Right kidney (tissue), 1 donor: ENCODE results near the gene L1CAM.

Experiments
- DNase-seq: peaks from one replicate; pipeline ENCODE4 v3.0.0-alpha.2; 2016

The L1CAM gene

DNA sequence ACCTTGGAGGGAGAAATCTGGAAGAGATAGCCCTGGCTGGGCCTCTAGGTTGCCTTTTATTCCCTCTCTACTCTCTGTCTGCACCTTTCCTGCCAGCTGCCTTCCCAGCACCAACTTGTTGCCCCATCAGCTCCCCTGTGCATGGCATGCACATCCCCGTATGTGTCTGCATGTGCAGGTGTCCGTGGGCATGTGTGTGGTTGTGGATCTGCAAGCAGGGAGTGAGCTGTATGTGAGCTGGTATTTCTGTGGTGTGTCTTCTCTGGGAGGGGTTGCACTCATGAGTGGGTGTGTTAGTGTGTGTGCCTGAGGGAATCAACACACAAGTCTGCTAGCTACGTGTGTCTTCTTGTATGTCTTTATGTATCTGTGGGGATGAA lies 9.9 kb downstream of the L1CAM start:
- no peak for DNase-seq

GRCh38 chrX:153875391-153876111 lies 10.4 kb downstream of the L1CAM start:
- DNase-seq: peak; percentile 69

GRCh38 chrX:153874366-153875125 lies 11.4 kb downstream of the L1CAM start:
- no peak for DNase-seq

DNA sequence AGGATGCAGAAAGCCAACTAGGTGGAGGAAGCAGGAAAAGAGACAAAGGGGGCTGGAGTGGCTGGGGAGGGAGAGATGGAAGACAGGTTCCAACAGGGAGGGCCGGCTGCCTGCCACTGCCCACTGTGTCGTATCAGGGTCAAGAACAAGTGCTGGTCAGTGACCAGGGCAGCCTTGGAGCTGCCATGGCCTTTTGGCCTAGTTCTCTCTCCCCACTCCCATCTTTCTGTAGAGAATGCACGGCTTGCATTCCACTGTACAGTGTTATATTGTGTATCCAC lies 11.9 kb downstream of the L1CAM start:
- DNase-seq: no peak

GRCh38 chrX:153873282-153874084 lies 12.5 kb downstream of the L1CAM start:
- no peak for DNase-seq

DNA sequence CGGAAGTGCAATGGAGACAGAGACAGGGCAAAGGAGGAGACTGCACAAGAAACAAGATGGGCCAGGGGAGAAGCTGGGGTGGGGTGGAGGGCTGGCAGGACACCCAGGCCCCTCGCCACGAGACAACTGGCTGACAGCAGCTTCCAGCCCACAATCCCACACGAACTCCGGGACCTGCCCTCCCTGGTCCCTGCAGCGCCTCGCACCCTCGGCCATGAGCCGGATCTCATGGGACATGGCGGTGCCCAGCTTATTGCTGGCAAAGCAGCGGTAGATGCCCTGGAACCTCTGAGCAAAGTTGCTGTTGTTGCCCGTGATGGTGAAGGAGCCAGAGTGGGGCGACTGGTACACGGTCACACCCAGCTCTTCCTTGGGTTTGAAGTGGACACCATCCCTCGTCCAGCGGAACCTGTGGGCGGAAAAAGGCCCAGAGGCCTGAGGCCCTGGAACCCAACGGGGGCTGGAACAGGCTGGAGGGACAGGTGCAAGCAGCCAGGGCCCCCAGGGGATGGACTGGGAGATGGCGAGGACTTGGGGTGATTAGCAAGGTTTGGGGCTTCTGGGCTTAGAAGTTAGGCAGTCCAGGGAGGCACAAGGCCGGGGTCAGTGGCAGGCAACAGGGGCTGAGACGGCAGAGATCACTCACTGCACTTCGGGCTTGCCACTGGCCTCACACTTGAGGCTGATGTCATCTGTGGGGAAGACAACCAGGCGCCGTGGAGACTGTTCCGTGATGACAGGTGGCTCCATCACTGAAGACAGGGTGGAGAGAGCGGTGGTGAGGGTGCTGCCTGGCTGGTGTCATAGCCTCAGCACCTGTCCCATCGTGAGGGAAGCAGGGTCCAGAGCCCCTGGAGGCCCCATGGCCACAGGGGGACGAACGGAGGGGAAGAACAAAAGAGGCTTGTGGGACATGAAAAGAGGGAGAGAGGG lies 13.8 kb downstream of the L1CAM start:
- DNase-seq: no peak

DNA sequence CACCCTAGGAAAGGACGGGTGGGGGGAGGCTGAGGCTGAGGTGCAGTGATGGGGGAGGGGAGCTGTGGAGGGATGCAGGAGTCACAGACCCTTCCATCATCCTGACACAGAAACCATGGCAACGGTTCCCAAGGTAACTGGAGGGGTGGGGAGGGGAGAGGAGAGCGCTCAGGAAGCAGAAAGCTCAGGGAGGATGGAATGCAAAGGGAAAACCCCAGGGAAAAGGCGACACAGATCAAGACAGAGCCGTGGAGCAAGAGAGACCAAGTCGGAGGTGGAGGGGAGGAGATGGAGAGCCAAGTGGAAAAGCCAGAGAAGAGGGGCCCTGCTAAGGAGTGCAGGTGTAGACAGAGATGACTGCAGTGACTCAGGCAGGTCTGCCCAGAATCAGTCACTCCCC lies 14.5 kb downstream of the L1CAM start:
- DNase-seq: no peak

DNA sequence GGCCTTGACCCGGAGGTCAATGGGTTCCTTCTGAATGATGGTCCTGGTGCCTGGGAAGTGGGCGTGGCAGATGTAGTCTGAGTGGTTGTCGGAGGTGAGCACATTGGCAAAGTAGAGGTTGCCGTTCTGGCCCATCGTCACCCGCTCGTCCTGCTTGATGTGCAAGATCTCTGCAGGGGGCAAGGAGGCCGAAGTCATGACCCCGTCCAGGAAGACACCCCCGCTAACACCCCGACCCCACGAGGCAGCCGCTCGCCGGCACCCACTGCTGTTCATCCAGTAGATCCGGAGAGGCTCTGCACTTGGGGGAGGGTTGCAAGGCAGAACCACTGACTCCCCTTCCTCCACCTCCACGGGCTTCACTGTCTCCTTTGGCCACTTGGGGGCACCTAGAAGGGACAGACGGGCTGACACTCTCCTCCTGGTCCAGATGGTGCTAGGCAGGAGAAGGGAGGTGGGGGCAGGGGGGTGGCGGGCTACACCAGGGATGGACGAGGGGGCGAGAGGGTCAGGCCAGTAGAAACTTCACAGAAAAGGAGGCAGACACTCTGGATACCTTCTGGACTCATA lies 15.1 kb downstream of the L1CAM start:
- no peak for DNase-seq

DNA sequence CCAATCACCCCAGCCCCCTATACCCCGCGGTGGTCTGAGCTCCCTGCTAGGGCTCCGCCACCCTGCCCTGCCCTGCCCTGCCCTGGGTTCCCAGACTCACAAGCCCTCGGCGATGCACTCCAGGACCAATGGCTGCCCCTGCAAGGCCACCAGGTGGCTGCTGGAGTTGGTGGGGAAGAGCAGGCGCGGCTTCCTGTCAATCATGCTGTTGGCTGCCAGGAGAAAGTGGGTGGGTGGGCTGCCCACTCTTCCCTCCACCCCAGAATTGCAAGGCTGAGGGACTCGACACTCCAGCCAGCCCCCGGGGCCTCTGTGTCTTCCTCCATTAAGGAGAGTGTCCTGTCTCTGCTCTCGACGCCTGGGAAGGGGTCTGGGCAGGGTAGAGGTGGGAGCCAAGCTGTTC lies 15.7 kb downstream of the L1CAM start:
- no peak for DNase-seq

- DNase-seq: no peak
These were observed 16.3 kb downstream of the L1CAM start for GRCh38 chrX:153869473-153870287.

- no peak for DNase-seq
These were observed 17.1 kb downstream of the L1CAM start for GRCh38 chrX:153868576-153869472.

DNA sequence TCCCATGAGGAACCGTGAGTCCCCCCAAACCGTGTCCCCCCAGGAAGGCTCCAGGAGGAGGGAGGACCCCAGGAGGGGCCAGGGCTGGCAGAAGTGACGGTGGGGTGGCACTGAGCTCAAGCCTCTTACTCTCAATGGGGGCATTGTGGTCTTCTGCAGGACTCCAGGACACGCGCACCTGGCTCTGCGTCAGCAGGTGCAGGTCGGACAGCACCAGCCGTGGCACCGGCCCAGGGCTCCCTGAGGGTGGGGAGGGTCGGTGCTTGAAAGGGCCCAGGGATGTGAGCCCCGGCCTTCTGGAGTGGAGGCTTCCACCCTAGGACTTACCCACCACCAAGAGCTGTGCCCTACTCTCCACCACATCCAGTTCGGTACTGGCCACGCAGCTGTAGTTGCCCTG lies 18.3 kb downstream of the L1CAM start:
- no peak for DNase-seq

GRCh38 chrX:153867139-153867538 lies 18.8 kb downstream of the L1CAM start:
- no peak for DNase-seq

DNA sequence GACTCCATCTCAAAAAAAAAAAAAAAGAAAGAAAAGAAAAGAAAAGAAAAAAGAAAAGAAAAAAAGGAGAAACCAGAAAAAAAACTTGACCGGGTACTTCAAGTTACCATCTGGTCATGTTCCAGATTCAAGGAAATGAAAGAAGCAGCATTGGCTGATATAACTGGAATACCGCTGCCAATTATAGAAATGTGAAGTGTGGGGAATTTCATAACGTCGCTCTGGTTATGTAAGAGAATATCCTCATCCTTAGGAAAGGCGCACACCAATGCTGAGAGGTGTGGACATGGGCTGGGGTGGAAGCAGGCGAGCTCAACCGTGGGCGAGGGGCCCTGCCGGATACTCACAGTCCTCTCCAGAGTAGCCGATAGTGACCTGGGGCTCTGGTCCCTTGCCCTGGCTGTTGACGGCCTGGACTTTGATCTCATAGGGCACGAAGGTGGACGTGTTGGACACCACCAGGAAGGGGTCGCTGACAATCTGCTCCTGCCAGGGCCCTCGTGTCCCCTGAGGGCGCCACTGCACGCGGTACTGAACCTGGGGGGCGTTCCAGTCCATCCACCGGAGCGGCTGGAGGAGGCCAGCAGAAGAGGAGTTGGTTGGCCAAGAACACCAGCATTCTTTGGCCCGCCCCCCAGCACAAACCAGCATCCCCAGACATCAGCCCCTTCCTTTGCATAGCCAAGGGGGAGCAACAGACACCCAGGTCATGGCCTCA lies 19.5 kb downstream of the L1CAM start:
- DNase-seq: no peak

GRCh38 chrX:153865685-153866084 lies 20.3 kb downstream of the L1CAM start:
- no peak for DNase-seq

- DNase-seq: no peak
These were observed 20.7 kb downstream of the L1CAM start for GRCh38 chrX:153865321-153865580.

GRCh38 chrX:153864561-153865320 lies 21.2 kb downstream of the L1CAM start:
- DNase-seq: no peak

DNA sequence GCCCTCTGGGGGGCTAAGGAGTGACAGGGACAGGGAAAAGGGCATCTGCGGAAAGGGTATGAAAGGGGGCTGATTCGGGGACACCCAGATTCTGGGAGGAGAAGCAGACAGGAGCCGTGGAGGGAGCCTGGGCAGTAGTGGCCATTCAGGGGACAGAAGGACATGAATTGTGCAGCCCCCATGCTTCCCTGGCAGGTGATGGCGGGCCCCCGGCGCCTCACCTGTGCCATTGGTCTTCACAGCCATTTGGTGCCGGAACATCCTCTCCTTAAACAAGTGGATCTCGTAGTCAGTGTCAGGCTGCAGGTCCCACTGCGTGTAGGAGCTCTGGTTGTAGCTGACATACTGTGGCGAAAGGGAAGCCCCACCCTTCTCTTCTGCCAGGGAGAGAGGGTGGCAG lies 21.9 kb downstream of the L1CAM start:
- DNase-seq: no peak
